Adrenal gland (tissue), 5 donors: ENCODE results near the gene RGS17.

Experiments
- POLR2A ChIP-seq, 2 donors: fragments of 450-650 bp; IDR thresholded peaks; one replicate each; pipeline ENCODE4 v1.6.1; 2017; ENCODE audit warnings: antibody characterized with exemption in 2 of 2, mild to moderate bottlenecking in 2 of 2, moderate library complexity in 1 of 2
- TF ChIP-seq, protein P1 (sequence below), 6 experiments: fragments of 450-650 bp in 4 of 6; fragments of 200-600 bp in 2 of 6; sonication (generic) in 1 of 6; IDR thresholded peaks; 1 replicate in 5 of 6; 2 replicates in 1 of 6; pipeline versions ENCODE4 v1.5.1 to v1.8.0; 2016 to 2021; ENCODE audit warnings: antibody characterized with exemption in 6 of 6, mild to moderate bottlenecking in 2 of 6, moderate library complexity in 1 of 6
- donor health status: DM: no; HTN: no; CAD: no.

DNA sequence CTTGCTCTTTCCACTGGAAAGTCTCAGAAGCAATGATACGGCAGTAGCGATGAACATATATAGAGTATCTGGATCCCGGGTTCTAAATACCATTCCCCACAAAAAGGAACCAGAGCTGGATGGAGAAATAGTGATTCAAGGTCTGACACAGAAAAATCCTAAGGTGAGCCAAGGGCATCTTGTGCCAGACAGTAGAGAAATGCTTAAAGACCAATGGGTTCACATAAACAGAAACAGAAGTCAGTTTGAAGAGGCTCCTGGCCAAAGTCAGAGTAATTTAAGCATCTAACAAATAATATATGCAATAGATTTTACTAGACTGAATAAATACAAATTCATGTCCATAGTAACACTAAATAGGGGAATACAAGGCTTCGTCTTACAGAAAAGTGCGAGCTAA lies 54.7 kb downstream of the RGS17 start:
- TF ChIP-seq, protein P1, sequence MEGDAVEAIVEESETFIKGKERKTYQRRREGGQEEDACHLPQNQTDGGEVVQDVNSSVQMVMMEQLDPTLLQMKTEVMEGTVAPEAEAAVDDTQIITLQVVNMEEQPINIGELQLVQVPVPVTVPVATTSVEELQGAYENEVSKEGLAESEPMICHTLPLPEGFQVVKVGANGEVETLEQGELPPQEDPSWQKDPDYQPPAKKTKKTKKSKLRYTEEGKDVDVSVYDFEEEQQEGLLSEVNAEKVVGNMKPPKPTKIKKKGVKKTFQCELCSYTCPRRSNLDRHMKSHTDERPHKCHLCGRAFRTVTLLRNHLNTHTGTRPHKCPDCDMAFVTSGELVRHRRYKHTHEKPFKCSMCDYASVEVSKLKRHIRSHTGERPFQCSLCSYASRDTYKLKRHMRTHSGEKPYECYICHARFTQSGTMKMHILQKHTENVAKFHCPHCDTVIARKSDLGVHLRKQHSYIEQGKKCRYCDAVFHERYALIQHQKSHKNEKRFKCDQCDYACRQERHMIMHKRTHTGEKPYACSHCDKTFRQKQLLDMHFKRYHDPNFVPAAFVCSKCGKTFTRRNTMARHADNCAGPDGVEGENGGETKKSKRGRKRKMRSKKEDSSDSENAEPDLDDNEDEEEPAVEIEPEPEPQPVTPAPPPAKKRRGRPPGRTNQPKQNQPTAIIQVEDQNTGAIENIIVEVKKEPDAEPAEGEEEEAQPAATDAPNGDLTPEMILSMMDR (IDR thresholded peaks at IDR 0.05): no peak
- TF ChIP-seq POLR2A (IDR thresholded peaks at IDR 0.05): no peak
